ENCODE measurements around the gene INPP5A. TPM values are rescaled to one million over a fixed set of nuclear protein-coding genes. Genes with fewer than 3 reads are reported as not detected.
A peak's percentile ranks its signal among the peaks of the same experiment; 100 is the strongest.

The INPP5A gene
- total and polyA plus RNA-seq, 9 of the 15 experiments (the other 6 are each of a cell fraction or from before 2014, with no cell fraction given) = 0.66 to 11.6 (median 7.7) TPM

GRCh38 chr10:132542819-132543218 lies 5.2 kb downstream of the INPP5A start:
- no peak for DNase-seq (ENCODE audit: extremely low read depth in 1 of 4, low spot score in 3 of 4)
- H3K4me2 ChIP-seq (ENCODE audit: insufficient read depth, low read length) = no peak overlapping the region
- H3K9ac ChIP-seq (ENCODE audit: insufficient read depth in 1 of 2, low read depth in 2 of 2, low read length in 2 of 2) = no peak overlapping the region
- 76% methylated on average over 3 of the region's 3 CpGs for WGBS (ENCODE audit: insufficient coverage, low coverage, missing lambda C conversion rate)
- no peaks in the 10 kb centered on the region; the same call in 1 of the 2 replicates for H4K20me1 ChIP-seq (replicated peaks; ENCODE audit: control insufficient read depth, insufficient read depth, low read length)
- POLR2A ChIA-PET = interaction anchor here (1.4 kb wide), 1 partner anchor 8 kb away, joined by 5 read pairs; no protein-coding TSS in a partner anchor
- peaks cover 11 to 59% of the 10 kb centered on the region in 2 experiments; a peak in 4 of 5 replicates for H3K4me1 ChIP-seq (replicated peaks in 1 of 2; ENCODE audit: control insufficient read depth in 2 of 2, insufficient read depth in 2 of 2, low read length in 2 of 2)
- peaks cover 38% of the 10 kb centered on the region for H3K79me2 ChIP-seq (ENCODE audit: control insufficient read depth, insufficient read depth, low read length)
- BruUV-seq (replicated peaks) = no TSS peak
- H3K27ac ChIP-seq (ENCODE audit: extremely low read depth, low read depth, low read length) = no peak overlapping the region
- H3K9me3 ChIP-seq (replicated peaks; ENCODE audit: control insufficient read depth, insufficient read depth, low read depth, low read length) = no peaks in the 10 kb centered on the region
- FAIRE-seq = no peak
- no peak for ATAC-seq
- in situ Hi-C loops (cut with MboI) (no loop called here), intact Hi-C loops (cut with micrococcal nuclease) (no loop called here)
- CTCF ChIA-PET (ENCODE audit: low intra/inter-chr PET ratio) = no interaction called here
- H3K4me3 ChIP-seq = no peak overlapping the region
- no peaks in the 10 kb centered on the region for H3K9me1 ChIP-seq (ENCODE audit: control insufficient read depth, insufficient read depth, low read length)
- H2AFZ ChIP-seq (ENCODE audit: low read depth, low read length) = no peak overlapping the region
- TF ChIP-seq PREB (CRISPR knock-in tag; IDR thresholded peaks at IDR 0.05) (no peak), ZNF121 (CRISPR knock-in tag; conservative IDR thresholded peaks at IDR 0.05) (peak; percentile 57; the same call in 1 of the 2 replicates), E2F8 (IDR thresholded peaks at IDR 0.05; ENCODE audit: low read depth, partially characterized antibody) (no peak)
- no peaks in the 10 kb centered on the region for H3K27me3 ChIP-seq (ENCODE audit: control insufficient read depth in 2 of 2, insufficient read depth in 2 of 2, low read length in 2 of 2)
- H3K36me3 ChIP-seq (ENCODE audit: control insufficient read depth, insufficient read depth, low read length) = no peaks in the 10 kb centered on the region

Data from K562 (cell line).